ENCODE measurements around the gene ACTL7B.
"Not testable (repeated sequence)": the region's sequence is repeated elsewhere in the genome, so short reads cannot be mapped to it uniquely, and the experiment has no call there.

Gene ACTL7B

GRCh38 chr9:108842610-108843295 lies 13.0 kb downstream of the ACTL7B start:
- Histone ChIP-seq H3K36me3 (ENCODE audit: insufficient read depth, low read length) (no peaks in the 10 kb centered on the region), H3K9me3 (ENCODE audit: insufficient read depth, low read length, severe bottlenecking) (no peaks in the 10 kb centered on the region), H3K27me3 (ENCODE audit: insufficient read depth, low read length, poor library complexity) (peaks cover 4% of the 10 kb centered on the region), H3K27ac (ENCODE audit: low read length) (no peak overlapping the region), H3K79me2 (ENCODE audit: insufficient read depth, low read length) (no peaks in the 10 kb centered on the region), H3K4me2 (ENCODE audit: insufficient read depth, low read length) (no peak overlapping the region), H3K4me1 (ENCODE audit: insufficient read depth, low read length) (no peaks in the 10 kb centered on the region), H4K20me1 (ENCODE audit: insufficient read depth, low read length) (no peaks in the 10 kb centered on the region), H3K9ac (ENCODE audit: low read depth, low read length) (no peak overlapping the region), H3K4me3 (ENCODE audit: low read depth in 1 of 2, low read length in 2 of 2) (no peak overlapping the region), H2AFZ (ENCODE audit: low read depth, low read length) (no peak overlapping the region)
- no peak for ATAC-seq (ENCODE audit: insufficient read depth, low read depth)
- no peak for TF ChIP-seq CTCF (IDR thresholded peaks at IDR 0.05; ENCODE audit: borderline replicate concordance, extremely low read depth, low read length, poor library complexity, severe bottlenecking)
- TF ChIP-seq EZH2 (IDR thresholded peaks at IDR 0.05; ENCODE audit: borderline replicate concordance, low read depth, low read length, severe bottlenecking): no peak
- no peak for DNase-seq

- not testable (repeated sequence) for H3K9ac ChIP-seq (ENCODE audit: low read depth, low read length); H3K27me3 ChIP-seq (ENCODE audit: insufficient read depth, low read length, poor library complexity); ATAC-seq (ENCODE audit: insufficient read depth, low read depth); H3K9me3 ChIP-seq (ENCODE audit: insufficient read depth, low read length, severe bottlenecking); H3K27ac ChIP-seq (ENCODE audit: low read length); H4K20me1 ChIP-seq (ENCODE audit: insufficient read depth, low read length); H3K36me3 ChIP-seq (ENCODE audit: insufficient read depth, low read length); H2AFZ ChIP-seq (ENCODE audit: low read depth, low read length); H3K4me3 ChIP-seq (ENCODE audit: low read depth in 1 of 2, low read length in 2 of 2); DNase-seq; H3K4me1 ChIP-seq (ENCODE audit: insufficient read depth, low read length); H3K4me2 ChIP-seq (ENCODE audit: insufficient read depth, low read length); H3K79me2 ChIP-seq (ENCODE audit: insufficient read depth, low read length)
These were observed 16.2 kb downstream of the ACTL7B start for GRCh38 chr9:108839561-108839960.

GRCh38 chr9:108838017-108838416 lies 17.8 kb downstream of the ACTL7B start:
- ATAC-seq (ENCODE audit: insufficient read depth, low read depth) (no peak), DNase-seq (no peak)
- TF ChIP-seq CTCF (IDR thresholded peaks at IDR 0.05; ENCODE audit: borderline replicate concordance, extremely low read depth, low read length, poor library complexity, severe bottlenecking) (no peak), EZH2 (IDR thresholded peaks at IDR 0.05; ENCODE audit: borderline replicate concordance, low read depth, low read length, severe bottlenecking) (no peak)
- Histone ChIP-seq H3K9ac (ENCODE audit: low read depth, low read length) (no peak overlapping the region), H3K9me3 (ENCODE audit: insufficient read depth, low read length, severe bottlenecking) (no peaks in the 10 kb centered on the region), H3K36me3 (ENCODE audit: insufficient read depth, low read length) (no peaks in the 10 kb centered on the region), H2AFZ (ENCODE audit: low read depth, low read length) (no peak overlapping the region), H4K20me1 (ENCODE audit: insufficient read depth, low read length) (no peaks in the 10 kb centered on the region), H3K27ac (ENCODE audit: low read length) (no peak overlapping the region), H3K4me3 (ENCODE audit: low read depth in 1 of 2, low read length in 2 of 2) (no peak overlapping the region), H3K27me3 (ENCODE audit: insufficient read depth, low read length, poor library complexity) (peaks cover 4% of the 10 kb centered on the region), H3K79me2 (ENCODE audit: insufficient read depth, low read length) (no peaks in the 10 kb centered on the region), H3K4me2 (ENCODE audit: insufficient read depth, low read length) (no peak overlapping the region), H3K4me1 (ENCODE audit: insufficient read depth, low read length) (no peaks in the 10 kb centered on the region)

- DNase-seq (no peak), ATAC-seq (ENCODE audit: insufficient read depth, low read depth) (no peak)
- Histone ChIP-seq H3K27ac (ENCODE audit: low read length) (no peak overlapping the region), H3K4me2 (ENCODE audit: insufficient read depth, low read length) (no peak overlapping the region), H3K4me1 (ENCODE audit: insufficient read depth, low read length) (no peaks in the 10 kb centered on the region), H3K9me3 (ENCODE audit: insufficient read depth, low read length, severe bottlenecking) (no peaks in the 10 kb centered on the region), H3K4me3 (ENCODE audit: low read depth in 1 of 2, low read length in 2 of 2) (no peak overlapping the region), H3K36me3 (ENCODE audit: insufficient read depth, low read length) (no peaks in the 10 kb centered on the region), H3K9ac (ENCODE audit: low read depth, low read length) (no peak overlapping the region), H4K20me1 (ENCODE audit: insufficient read depth, low read length) (no peaks in the 10 kb centered on the region), H3K27me3 (ENCODE audit: insufficient read depth, low read length, poor library complexity) (peaks cover 4% of the 10 kb centered on the region), H2AFZ (ENCODE audit: low read depth, low read length) (no peak overlapping the region), H3K79me2 (ENCODE audit: insufficient read depth, low read length) (no peaks in the 10 kb centered on the region)
- no peak for TF ChIP-seq CTCF (IDR thresholded peaks at IDR 0.05; ENCODE audit: borderline replicate concordance, extremely low read depth, low read length, poor library complexity, severe bottlenecking)
- TF ChIP-seq EZH2 (IDR thresholded peaks at IDR 0.05; ENCODE audit: borderline replicate concordance, low read depth, low read length, severe bottlenecking): no peak
These were observed 18.3 kb downstream of the ACTL7B start for GRCh38 chr9:108837530-108837929.
